Activated B cell treated with CpG ODN at 0.5 μM for 24 hours (primary cell): ENCODE data around the gene MAOB. TPM values are rescaled to one million over a fixed set of nuclear protein-coding genes. Genes with fewer than 3 reads are reported as not detected.
"Not testable (repeated sequence)": the region's sequence is repeated elsewhere in the genome, so short reads cannot be mapped to it uniquely, and the experiment has no call there.

Experiments used
- ATAC-seq: fragments of 200-7000 bp; cut with Tn5 transposase; one replicate; pipeline ENCODE4 v1.10.0; 2021; ENCODE audit warnings: low read depth, mild to moderate bottlenecking, moderate library complexity
- CTCF ChIA-PET: fragments of 350-600 bp; sonication (Branson Sonifier 250); formaldehyde crosslinking; loops from one replicate; lab custom pipeline; 2021; ENCODE audit warnings: antibody characterized with exemption; lab: Charles Lee
- POLR2A ChIA-PET: fragments of 350-600 bp; sonication (Branson Sonifier 250); formaldehyde crosslinking; loops from one replicate; lab custom pipeline; 2021; ENCODE audit warnings: antibody characterized with exemption; lab: Charles Lee
- DNase-seq: peaks from one replicate; pipeline ENCODE4 v3.0.0; 2022
- H3K27ac Mint-ChIP-seq: one replicate; pipeline ENCODE4 v1.8.0; 2020; ENCODE audit warnings: mixed read lengths
- H3K27me3 Mint-ChIP-seq: one replicate; pipeline ENCODE4 v1.8.0; 2021; ENCODE audit warnings: mixed read lengths
- H3K36me3 Mint-ChIP-seq: one replicate; pipeline ENCODE4 v1.8.0; 2021; ENCODE audit warnings: low read depth, mixed read lengths
- H3K4me1 Mint-ChIP-seq: one replicate; pipeline ENCODE4 v1.8.0; 2021; ENCODE audit warnings: mixed read lengths
- H3K4me3 Mint-ChIP-seq: one replicate; pipeline ENCODE4 v1.8.0; 2020; ENCODE audit warnings: mild to moderate bottlenecking, mixed read lengths
- H3K9me3 Mint-ChIP-seq: one replicate; pipeline ENCODE4 v1.8.0; 2020; ENCODE audit warnings: mixed read lengths
- intact Hi-C: fragments of 100-400 bp; cut with micrococcal nuclease; formaldehyde crosslinking; loops from one replicate; pipeline ENCODE4 v1.15.1; 2024
- total RNA-seq: library from RNA; stranded (reverse); gene quantifications from 2 replicates; pipeline ENCODE4 v1.2.3, GENCODE V29; 2022
- TF ChIP-seq, protein P1 (sequence below): fragments of 200-600 bp; IDR thresholded peaks from one replicate; pipeline ENCODE4 v1.8.0; 2022; ENCODE audit warnings: antibody characterized with exemption, mild to moderate bottlenecking

MAOB gene
- total RNA-seq, 1 donor from 2014 or later = not detected

DNA sequence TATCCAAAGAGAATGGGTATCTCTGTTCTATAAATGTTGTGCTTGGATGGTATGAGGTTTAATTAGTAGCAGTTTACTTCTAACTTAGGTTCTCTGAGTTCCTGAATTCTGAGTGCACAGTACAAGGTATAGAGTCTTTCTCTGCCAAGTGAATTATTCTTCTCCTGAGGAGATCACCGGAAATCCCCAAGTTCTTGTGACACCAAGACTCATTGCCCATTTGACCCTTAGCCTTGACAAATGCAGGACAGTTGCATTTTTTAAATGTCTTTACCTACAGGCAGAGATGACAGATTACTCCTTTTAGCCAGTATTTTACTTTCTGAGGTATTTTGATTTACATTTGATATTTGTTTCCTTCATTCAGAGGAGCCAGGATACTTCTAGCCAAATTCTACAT is 153.3 kb downstream of the MAOB start:
- CTCF ChIA-PET = no interaction called here
- TF ChIP-seq, protein P1, sequence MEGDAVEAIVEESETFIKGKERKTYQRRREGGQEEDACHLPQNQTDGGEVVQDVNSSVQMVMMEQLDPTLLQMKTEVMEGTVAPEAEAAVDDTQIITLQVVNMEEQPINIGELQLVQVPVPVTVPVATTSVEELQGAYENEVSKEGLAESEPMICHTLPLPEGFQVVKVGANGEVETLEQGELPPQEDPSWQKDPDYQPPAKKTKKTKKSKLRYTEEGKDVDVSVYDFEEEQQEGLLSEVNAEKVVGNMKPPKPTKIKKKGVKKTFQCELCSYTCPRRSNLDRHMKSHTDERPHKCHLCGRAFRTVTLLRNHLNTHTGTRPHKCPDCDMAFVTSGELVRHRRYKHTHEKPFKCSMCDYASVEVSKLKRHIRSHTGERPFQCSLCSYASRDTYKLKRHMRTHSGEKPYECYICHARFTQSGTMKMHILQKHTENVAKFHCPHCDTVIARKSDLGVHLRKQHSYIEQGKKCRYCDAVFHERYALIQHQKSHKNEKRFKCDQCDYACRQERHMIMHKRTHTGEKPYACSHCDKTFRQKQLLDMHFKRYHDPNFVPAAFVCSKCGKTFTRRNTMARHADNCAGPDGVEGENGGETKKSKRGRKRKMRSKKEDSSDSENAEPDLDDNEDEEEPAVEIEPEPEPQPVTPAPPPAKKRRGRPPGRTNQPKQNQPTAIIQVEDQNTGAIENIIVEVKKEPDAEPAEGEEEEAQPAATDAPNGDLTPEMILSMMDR = no peak
- intact Hi-C loops = no loop called here

DNA sequence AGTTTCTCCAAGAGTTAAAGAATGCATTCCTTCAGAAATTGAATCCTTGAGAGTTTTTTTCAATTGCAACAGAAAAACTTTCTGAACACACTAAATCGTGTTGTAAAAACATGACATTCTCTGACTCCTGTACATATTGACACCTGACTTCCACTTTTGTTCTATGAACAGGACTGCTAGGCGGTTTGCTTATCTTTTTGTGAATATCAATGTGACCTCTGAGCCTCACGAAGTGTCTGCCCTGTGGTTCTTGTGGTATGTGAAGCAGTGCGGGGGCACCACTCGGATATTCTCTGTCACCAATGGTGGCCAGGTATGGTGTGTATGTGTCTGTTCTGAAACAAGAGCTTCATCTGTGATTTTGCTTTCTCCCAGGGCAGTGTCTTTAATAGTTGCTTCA is 154.2 kb downstream of the MAOB start:
- Mint-ChIP-seq H3K4me3 (no peak overlapping the region), H3K9me3 (no peaks in the 10 kb centered on the region), H3K36me3 (no peaks in the 10 kb centered on the region), H3K27ac (no peak overlapping the region), H3K4me1 (no peaks in the 10 kb centered on the region), H3K27me3 (no peaks in the 10 kb centered on the region)
- ATAC-seq (no peak), DNase-seq (no peak)
- ChIA-PET CTCF (no interaction called here), POLR2A (no interaction called here)
- intact Hi-C loops = no loop called here
- TF ChIP-seq, protein P1 = no peak

More for the DNA sequence above, 153.3 kb downstream of the MAOB start:
- H3K36me3 Mint-ChIP-seq = no peaks in the 10 kb centered on the region
- no peak for ATAC-seq
- H3K4me1 Mint-ChIP-seq = no peaks in the 10 kb centered on the region
- H3K4me3 Mint-ChIP-seq = no peak overlapping the region
- no peak overlapping the region for H3K27ac Mint-ChIP-seq
- POLR2A ChIA-PET = no interaction called here
- no peak for DNase-seq
- H3K27me3 Mint-ChIP-seq = no peaks in the 10 kb centered on the region
- H3K9me3 Mint-ChIP-seq = no peaks in the 10 kb centered on the region

DNA sequence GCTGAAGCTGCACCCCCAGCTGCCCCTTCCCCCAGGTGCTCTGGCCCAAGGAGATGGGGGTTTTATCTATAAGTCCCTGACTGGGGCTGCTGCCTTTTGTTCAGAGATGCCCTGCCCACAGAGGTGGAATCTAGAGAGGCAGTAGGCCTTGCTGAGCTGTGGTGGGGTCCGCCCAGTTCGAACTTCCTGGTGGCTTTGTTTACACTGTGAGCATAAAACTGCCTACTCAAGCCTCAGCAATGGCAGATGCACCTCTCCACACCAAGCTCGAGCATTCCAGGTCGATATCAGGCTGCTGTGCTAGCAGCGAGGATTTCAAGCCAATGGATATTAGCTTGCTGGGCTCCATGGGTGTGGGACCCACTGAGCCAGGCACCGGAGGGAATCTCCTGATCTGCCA is 155.0 kb downstream of the MAOB start:
- H3K27me3 Mint-ChIP-seq, DNase-seq, H3K27ac Mint-ChIP-seq, CTCF ChIA-PET, H3K4me3 Mint-ChIP-seq, ATAC-seq, intact Hi-C loops, H3K9me3 Mint-ChIP-seq, H3K4me1 Mint-ChIP-seq, POLR2A ChIA-PET, H3K36me3 Mint-ChIP-seq: not testable (repeated sequence)

DNA sequence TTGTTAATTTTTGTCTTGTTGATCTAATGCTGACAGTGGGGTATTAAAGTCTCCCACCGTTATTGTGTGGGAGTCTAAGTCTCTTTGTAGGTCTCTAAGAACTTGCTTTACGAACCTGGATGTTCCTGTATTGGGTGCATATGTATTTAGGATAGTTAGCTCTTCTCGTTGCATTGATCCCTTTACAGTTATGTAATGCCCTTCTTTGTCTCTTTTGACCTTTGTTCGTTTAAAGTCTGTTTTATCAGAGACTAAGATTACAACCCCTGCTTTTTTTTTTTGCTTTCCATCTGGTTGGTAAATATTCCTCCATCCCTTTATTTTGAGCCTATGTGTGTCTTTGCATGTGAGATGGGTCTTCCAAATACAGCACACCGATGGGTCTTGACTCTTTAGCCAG is 157.0 kb downstream of the MAOB start:
- POLR2A ChIA-PET, DNase-seq, H3K9me3 Mint-ChIP-seq, H3K4me3 Mint-ChIP-seq, H3K27ac Mint-ChIP-seq, ATAC-seq, intact Hi-C loops, H3K27me3 Mint-ChIP-seq, H3K4me1 Mint-ChIP-seq, H3K36me3 Mint-ChIP-seq, CTCF ChIA-PET: not testable (repeated sequence)

DNA sequence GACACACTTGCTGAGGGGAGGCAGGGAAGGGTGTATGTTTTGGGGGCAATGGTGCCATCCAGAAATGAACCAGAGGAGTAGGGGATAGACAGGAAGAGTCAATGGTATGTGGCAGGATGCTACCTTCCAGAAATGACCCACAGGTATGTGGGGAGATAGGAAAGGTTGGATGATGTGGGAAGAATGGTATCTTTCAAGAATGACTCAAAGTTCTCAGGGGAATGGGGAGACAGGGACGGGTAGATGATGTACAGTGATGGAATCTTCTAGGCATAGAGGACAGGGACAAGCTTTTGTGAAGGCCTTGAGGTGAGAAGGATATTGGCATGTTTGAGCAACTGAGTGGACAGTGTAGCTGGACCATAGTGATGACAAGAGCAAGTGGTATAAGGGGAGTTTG is 161.3 kb downstream of the MAOB start:
- DNase-seq (no peak), ATAC-seq (no peak)
- Mint-ChIP-seq H3K36me3 (no peaks in the 10 kb centered on the region), H3K27me3 (no peaks in the 10 kb centered on the region), H3K4me3 (no peak overlapping the region), H3K27ac (no peak overlapping the region), H3K4me1 (no peaks in the 10 kb centered on the region), H3K9me3 (no peaks in the 10 kb centered on the region)
- intact Hi-C loops = no loop called here
- POLR2A ChIA-PET = no interaction called here
- CTCF ChIA-PET = no interaction called here
- TF ChIP-seq, protein P1 = no peak

DNA sequence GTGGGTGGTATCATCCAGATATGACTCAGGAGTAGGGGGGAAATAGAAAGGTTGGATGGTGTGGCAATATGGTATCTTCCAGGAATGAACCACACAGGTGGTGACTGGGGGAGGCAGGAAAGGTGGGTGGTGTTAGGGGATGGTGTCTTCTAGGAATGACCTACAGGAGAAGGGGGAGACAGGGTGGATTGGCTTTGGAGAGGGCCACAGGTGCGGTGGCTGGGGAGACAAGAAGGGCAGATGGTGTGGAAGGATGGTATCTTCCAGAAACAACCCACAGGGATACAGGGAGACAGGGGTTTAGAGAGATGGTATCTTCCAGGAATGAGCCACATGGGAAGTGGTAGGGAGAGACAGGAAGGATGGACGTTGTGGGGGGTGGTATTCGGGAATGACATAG is 162.2 kb downstream of the MAOB start:
- intact Hi-C loops = no loop called here
- TF ChIP-seq, protein P1 = no peak
- Mint-ChIP-seq H3K4me1 (no peaks in the 10 kb centered on the region), H3K27me3 (no peaks in the 10 kb centered on the region), H3K36me3 (no peaks in the 10 kb centered on the region), H3K27ac (no peak overlapping the region), H3K4me3 (no peak overlapping the region), H3K9me3 (no peaks in the 10 kb centered on the region)
- POLR2A ChIA-PET = no interaction called here
- CTCF ChIA-PET = no interaction called here
- DNase-seq = no peak
- no peak for ATAC-seq
